ENCODE results near the gene C18orf32. TPM values are rescaled to one million over a fixed set of nuclear protein-coding genes. Genes with fewer than 3 reads are reported as not detected.

C18orf32 gene
- 45.1 TPM for total RNA-seq (2013)
- polyA plus RNA-seq (100 to 1,000 TPM in 2 of 3 donors, 10 to 100 TPM in 1; 27.5 to 134 (median 115) TPM), polyA minus RNA-seq (3.5 and 8.3 TPM in 2 replicates), total RNA-seq (1.5 to 11.6 (median 4.8) reads per million in 11 experiments)

- H3K9me3 Mint-ChIP-seq = no peaks in the 10 kb centered on the region
- Histone ChIP-seq H3K36me3 (replicated peaks in 1 of 2; ENCODE audit: control insufficient read depth in 1 of 2, insufficient read depth in 2 of 2, low read length in 2 of 2) (peaks cover 48 to 51% of the 10 kb centered on the region in 2 donors), H3K9ac (ENCODE audit: insufficient read depth, low read length, poor library complexity, severe bottlenecking) (peak within 1 kb of the TSS; percentile 95), H3K4me3 (replicated peaks in 1 of 3; ENCODE audit: low read depth in 2 of 3, low read length in 3 of 3) (peak within 1 kb of the TSS; percentile 66 to 93 (median 91)), H2AFZ (ENCODE audit: insufficient read depth, low read depth, low read length, poor library complexity, severe bottlenecking) (peak within 1 kb of the TSS; percentile 87), H4K20me1 (ENCODE audit: insufficient read depth, low read length) (peaks cover 34% of the 10 kb centered on the region), H3K27me3 (ENCODE audit: control insufficient read depth in 2 of 2, insufficient read depth in 2 of 2, low read length in 2 of 2) (no peaks in the 10 kb centered on the region), H3K79me2 (ENCODE audit: insufficient read depth, low read length) (peaks cover 67% of the 10 kb centered on the region), H3K4me2 (replicated peaks; ENCODE audit: extremely low read depth, low read length, poor library complexity, severe bottlenecking) (peak within 1 kb of the TSS; percentile 83), H3K9me3 (replicated peaks in 1 of 2; ENCODE audit: control insufficient read depth in 1 of 2, insufficient read depth in 1 of 2, low read length in 2 of 2) (no peaks in the 10 kb centered on the region), H3K4me1 (ENCODE audit: control insufficient read depth in 1 of 2, insufficient read depth in 2 of 2, low read length in 2 of 2) (peaks cover 31 to 39% of the 10 kb centered on the region in 2 donors), H3K27ac (ENCODE audit: low read depth in 1 of 2, low read length in 2 of 2) (peak within 1 kb of the TSS; percentile 87 to 94)
- peak within 1 kb of the TSS; percentile 96 to 100 (median 99) for H3K27ac Mint-ChIP-seq
- peak; percentile 90 to 93 (median 90) for DNase-seq
- intact Hi-C loops (cut with micrococcal nuclease) = loop anchor here (2.0 to 10.0 kb wide), 3 partner anchors 26 to 888 kb away; partner anchors contain the start of genes ACAA2 (in 1 of the 2), DYM (in 1 of the 2) and SKA1 (in 1 of the 2)
- no peaks in the 10 kb centered on the region for H3K27me3 Mint-ChIP-seq (ENCODE audit: low read depth in 3 of 3)
- H3K4me1 Mint-ChIP-seq = peaks cover 39% of the 10 kb centered on the region
- peaks cover 53 to 57% of the 10 kb centered on the region in 2 donors for H3K36me3 Mint-ChIP-seq
- TF ChIP-seq, protein P1, sequence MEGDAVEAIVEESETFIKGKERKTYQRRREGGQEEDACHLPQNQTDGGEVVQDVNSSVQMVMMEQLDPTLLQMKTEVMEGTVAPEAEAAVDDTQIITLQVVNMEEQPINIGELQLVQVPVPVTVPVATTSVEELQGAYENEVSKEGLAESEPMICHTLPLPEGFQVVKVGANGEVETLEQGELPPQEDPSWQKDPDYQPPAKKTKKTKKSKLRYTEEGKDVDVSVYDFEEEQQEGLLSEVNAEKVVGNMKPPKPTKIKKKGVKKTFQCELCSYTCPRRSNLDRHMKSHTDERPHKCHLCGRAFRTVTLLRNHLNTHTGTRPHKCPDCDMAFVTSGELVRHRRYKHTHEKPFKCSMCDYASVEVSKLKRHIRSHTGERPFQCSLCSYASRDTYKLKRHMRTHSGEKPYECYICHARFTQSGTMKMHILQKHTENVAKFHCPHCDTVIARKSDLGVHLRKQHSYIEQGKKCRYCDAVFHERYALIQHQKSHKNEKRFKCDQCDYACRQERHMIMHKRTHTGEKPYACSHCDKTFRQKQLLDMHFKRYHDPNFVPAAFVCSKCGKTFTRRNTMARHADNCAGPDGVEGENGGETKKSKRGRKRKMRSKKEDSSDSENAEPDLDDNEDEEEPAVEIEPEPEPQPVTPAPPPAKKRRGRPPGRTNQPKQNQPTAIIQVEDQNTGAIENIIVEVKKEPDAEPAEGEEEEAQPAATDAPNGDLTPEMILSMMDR (IDR thresholded peaks at IDR 0.05) = no peak
- peak within 1 kb of the TSS; percentile 97 to 98 for H3K4me3 Mint-ChIP-seq
- WGBS (ENCODE audit: insufficient coverage) = 1% methylated on average over 65 of the region's 69 CpGs
These were observed at the start of gene C18orf32 for GRCh38 chr18:49486953-49487710. Gene C18orf32 (minus strand): TSS chr18:49487234. CDS start chr18:49483748, 3,486 bp downstream.

- no CpG with 5 or more reads among the region's 1 CpG for WGBS (ENCODE audit: insufficient coverage)
- peaks cover 0 to 7% (median 2%) of the 10 kb centered on the region in 7 donors for H3K9me3 Mint-ChIP-seq
- no peak overlapping the region for H3K4me3 Mint-ChIP-seq
- no peak overlapping the region for H3K9ac ChIP-seq (ENCODE audit: insufficient read depth, low read length, poor library complexity, severe bottlenecking)
- no peaks in the 10 kb centered on the region for H3K27me3 ChIP-seq (ENCODE audit: control insufficient read depth in 2 of 2, insufficient read depth in 2 of 2, low read length in 2 of 2)
- no peaks in the 10 kb centered on the region for H3K36me3 ChIP-seq (replicated peaks in 1 of 2; ENCODE audit: control insufficient read depth in 1 of 2, insufficient read depth in 2 of 2, low read length in 2 of 2)
- no peaks in the 10 kb centered on the region for H4K20me1 ChIP-seq (ENCODE audit: insufficient read depth, low read length)
- no peaks in the 10 kb centered on the region for H3K9me3 ChIP-seq (replicated peaks in 1 of 2; ENCODE audit: control insufficient read depth in 1 of 2, insufficient read depth in 1 of 2, low read length in 2 of 2)
- intact Hi-C loops (cut with micrococcal nuclease) = no loop called here
- peaks cover 0 to 4% of the 10 kb centered on the region in 2 donors for H3K4me1 ChIP-seq (ENCODE audit: control insufficient read depth in 1 of 2, insufficient read depth in 2 of 2, low read length in 2 of 2)
- no peak overlapping the region for H3K27ac ChIP-seq (ENCODE audit: low read depth in 1 of 2, low read length in 2 of 2)
- TF ChIP-seq, protein P1 (IDR thresholded peaks at IDR 0.05) = no peak
- H3K27me3 Mint-ChIP-seq (ENCODE audit: low read depth in 3 of 3) = peaks cover 0 to 8% (median 6%) of the 10 kb centered on the region in 3 donors
- H3K27ac Mint-ChIP-seq = no peak overlapping the region
- DNase-seq = no peak
- no peak overlapping the region for H3K4me2 ChIP-seq (replicated peaks; ENCODE audit: extremely low read depth, low read length, poor library complexity, severe bottlenecking)
- no peaks in the 10 kb centered on the region for H3K79me2 ChIP-seq (ENCODE audit: insufficient read depth, low read length)
- H2AFZ ChIP-seq (ENCODE audit: insufficient read depth, low read depth, low read length, poor library complexity, severe bottlenecking) = no peak overlapping the region
- peaks cover 9% of the 10 kb centered on the region for H3K4me1 Mint-ChIP-seq
- H3K4me3 ChIP-seq (replicated peaks in 1 of 3; ENCODE audit: low read depth in 2 of 3, low read length in 3 of 3) = no peak overlapping the region
- no peaks in the 10 kb centered on the region for H3K36me3 Mint-ChIP-seq
These were observed 48.0 kb upstream of the C18orf32 start for GRCh38 chr18:49534846-49535601.
